ENCODE measurements around the gene PRUNE1. TPM values are rescaled to one million over a fixed set of nuclear protein-coding genes. Genes with fewer than 3 reads are reported as not detected.

The PRUNE1 gene
- polyA plus RNA-seq, 12 donors: 22.1 to 31.7 (median 27.7) TPM; not detected in 1

Other genes with a start within 250 kb of the PRUNE1 start
- gene CTSS, start 242.7 kb upstream of the PRUNE1 start, polyA plus RNA-seq (ENCODE audit: insufficient read length in 12 of 12): 10 to 100 TPM in 10 of 12 donors, 1 to 10 TPM in 1, not detected in 1; 9.7 to 26.8 (median 14.5) TPM
- 100 to 1,000 TPM in 2 of 12 donors, 10 to 100 TPM in 9, not detected in 1; 52.9 to 166 (median 61.1) TPM for gene CTSK, start 200.2 kb upstream of the PRUNE1 start, polyA plus RNA-seq (ENCODE audit: insufficient read length in 12 of 12)
- gene ARNT, start 131.8 kb upstream of the PRUNE1 start, polyA plus RNA-seq (ENCODE audit: insufficient read length in 12 of 12): 10 to 100 TPM in 11 of 12 donors, not detected in 1; 27.6 to 59.4 (median 38.0) TPM
- gene CTXND2, start 121.3 kb upstream of the PRUNE1 start, polyA plus RNA-seq (ENCODE audit: insufficient read length in 12 of 12): not detected
- gene SETDB1, start 82.1 kb upstream of the PRUNE1 start, polyA plus RNA-seq (ENCODE audit: insufficient read length in 12 of 12): 10 to 100 TPM in 11 of 12 donors, not detected in 1; 29.8 to 72.2 (median 39.1) TPM
- 100 to 1,000 TPM in 2 of 12 donors, 10 to 100 TPM in 9, not detected in 1; 69.5 to 112 (median 78.8) TPM for gene CERS2, start 33.6 kb upstream of the PRUNE1 start, polyA plus RNA-seq (ENCODE audit: insufficient read length in 12 of 12)
- gene ANXA9, start 26.2 kb upstream of the PRUNE1 start, polyA plus RNA-seq (ENCODE audit: insufficient read length in 12 of 12): 1 to 10 TPM in 10 of 12 donors, not detected in 2; 1.7 to 5.3 (median 3.2) TPM
- gene MINDY1, start 1.5 kb upstream of the PRUNE1 start, polyA plus RNA-seq (ENCODE audit: insufficient read length in 12 of 12): 10 to 100 TPM in 11 of 12 donors, not detected in 1; 15.5 to 35.9 (median 20.9) TPM
- gene BNIPL, start 28.1 kb downstream of the PRUNE1 start, polyA plus RNA-seq (ENCODE audit: insufficient read length in 12 of 12): 10 to 100 TPM in 1 of 12 donors, 1 to 10 TPM in 4, under 1 TPM in 5, not detected in 2; 0.33 to 23.1 (median 0.91) TPM
- 10 to 100 TPM in 1 of 12 donors, 1 to 10 TPM in 10, not detected in 1; 5.1 to 11.8 (median 6.2) TPM for gene C1orf56, start 39.3 kb downstream of the PRUNE1 start, polyA plus RNA-seq (ENCODE audit: insufficient read length in 12 of 12)
- gene CDC42SE1, start 51.2 kb downstream of the PRUNE1 start, polyA plus RNA-seq (ENCODE audit: insufficient read length in 12 of 12): 100 to 1,000 TPM in 1 of 12 donors, 10 to 100 TPM in 11; 41.7 to 188 (median 61.7) TPM
- gene MLLT11, start 51.9 kb downstream of the PRUNE1 start, polyA plus RNA-seq (ENCODE audit: insufficient read length in 12 of 12): 10 to 100 TPM in 10 of 12 donors, 1 to 10 TPM in 1, not detected in 1; 8.1 to 23.4 (median 16.6) TPM
- 10 to 100 TPM in 1 of 12 donors, 1 to 10 TPM in 10, not detected in 1; 4.5 to 20.0 (median 6.2) TPM for gene GABPB2, start 62.3 kb downstream of the PRUNE1 start, polyA plus RNA-seq (ENCODE audit: insufficient read length in 12 of 12)
- 100 to 1,000 TPM in 3 of 12 donors, 10 to 100 TPM in 8, not detected in 1; 46.0 to 132 (median 78.0) TPM for gene SEMA6C, start 138.2 kb downstream of the PRUNE1 start, polyA plus RNA-seq (ENCODE audit: insufficient read length in 12 of 12)
- gene TNFAIP8L2, start 148.2 kb downstream of the PRUNE1 start, polyA plus RNA-seq (ENCODE audit: insufficient read length in 12 of 12): 1 to 10 TPM in 10 of 12 donors, not detected in 2; 1.1 to 4.5 (median 1.8) TPM
- gene LYSMD1, start 157.5 kb downstream of the PRUNE1 start, polyA plus RNA-seq (ENCODE audit: insufficient read length in 12 of 12): 10 to 100 TPM in 10 of 12 donors, not detected in 2; 10.5 to 13.8 (median 12.0) TPM
- gene SCNM1, start 157.7 kb downstream of the PRUNE1 start, polyA plus RNA-seq (ENCODE audit: insufficient read length in 12 of 12): 10 to 100 TPM in 11 of 12 donors, not detected in 1; 23.1 to 54.8 (median 39.1) TPM
- 10 to 100 TPM in 9 of 12 donors, 1 to 10 TPM in 1, not detected in 2; 9.8 to 62.2 (median 37.7) TPM for gene TMOD4, start 167.5 kb downstream of the PRUNE1 start, polyA plus RNA-seq (ENCODE audit: insufficient read length in 12 of 12)
- gene VPS72, start 181.7 kb downstream of the PRUNE1 start, polyA plus RNA-seq (ENCODE audit: insufficient read length in 12 of 12): 10 to 100 TPM in 11 of 12 donors, not detected in 1; 24.7 to 53.6 (median 45.3) TPM
- gene PIP5K1A, start 190.1 kb downstream of the PRUNE1 start, polyA plus RNA-seq (ENCODE audit: insufficient read length in 12 of 12): 10 to 100 TPM in 11 of 12 donors, not detected in 1; 31.0 to 72.1 (median 45.1) TPM
- gene PSMD4, start 246.3 kb downstream of the PRUNE1 start, polyA plus RNA-seq (ENCODE audit: insufficient read length in 12 of 12): 100 to 1,000 TPM in 10 of 12 donors, 10 to 100 TPM in 1, not detected in 1; 69.6 to 122 (median 110) TPM

All from muscle of arm (tissue), 12 donors.